Left renal cortex interstitium (tissue), 4 donors: ENCODE data around the gene SLC38A3. TPM values are rescaled to one million over a fixed set of nuclear protein-coding genes. Genes with fewer than 3 reads are reported as not detected.
"Not testable (repeated sequence)": the region's sequence is repeated elsewhere in the genome, so short reads cannot be mapped to it uniquely, and the experiment has no call there.

Experiments used
- DNase-seq, 4 donors: peaks; one replicate each; pipeline ENCODE4 v3.0.0-alpha.2; 2013; ENCODE audit warnings: low read depth in 4 of 4, low spot score in 2 of 4, missing footprints in 1 of 4
- polyA plus RNA-seq, 4 donors: library from polyadenylated mRNA; unstranded; fragments of 120-200 nt; gene quantifications; one replicate each; pipeline ENCODE4 v1.2.1, GENCODE V29; 2013; ENCODE audit not compliant: insufficient read length in 4 of 4

The SLC38A3 gene
- polyA plus RNA-seq, 4 donors: 4.4 to 8.4 (median 7.8) TPM

GRCh38 chr3:50228184-50228763 is 23.2 kb downstream of the SLC38A3 start:
- not testable (repeated sequence) for DNase-seq

GRCh38 chr3:50229490-50229889 is 24.4 kb downstream of the SLC38A3 start:
- no peak for DNase-seq

GRCh38 chr3:50230104-50230793 is 25.2 kb downstream of the SLC38A3 start:
- no peak for DNase-seq

- DNase-seq: no peak
These were observed 25.7 kb downstream of the SLC38A3 start for GRCh38 chr3:50230794-50231125.

GRCh38 chr3:50231581-50231980 is 26.5 kb downstream of the SLC38A3 start:
- DNase-seq: no peak

- no peak for DNase-seq
These were observed 27.2 kb downstream of the SLC38A3 start for GRCh38 chr3:50232303-50232702.

- DNase-seq: no peak
These were observed 28.1 kb downstream of the SLC38A3 start for GRCh38 chr3:50233176-50233575.

GRCh38 chr3:50235716-50236483 is 30.8 kb downstream of the SLC38A3 start, which contains the start of gene GNAI2:
TSS of gene GNAI2 (plus strand) at chr3:50236204. CDS start at chr3:50236336, 132 bp downstream.
- peak; percentile 86 to 98 (median 93) for DNase-seq

- no peak for DNase-seq
These were observed 31.5 kb downstream of the SLC38A3 start for GRCh38 chr3:50236484-50237132.

GRCh38 chr3:50237133-50237651 is 32.1 kb downstream of the SLC38A3 start:
- DNase-seq: no peak

- no peak for DNase-seq
These were observed 32.9 kb downstream of the SLC38A3 start for GRCh38 chr3:50237754-50238548.

- no peak for DNase-seq
These were observed 33.5 kb downstream of the SLC38A3 start for GRCh38 chr3:50238549-50239026.

- no peak for DNase-seq
These were observed 34.6 kb downstream of the SLC38A3 start for GRCh38 chr3:50239649-50240048.

- no peak for DNase-seq
These were observed 36.1 kb downstream of the SLC38A3 start for GRCh38 chr3:50241163-50241562.

GRCh38 chr3:50241713-50242380 is 36.8 kb downstream of the SLC38A3 start:
- no peak for DNase-seq

- no peak for DNase-seq
These were observed 37.3 kb downstream of the SLC38A3 start for GRCh38 chr3:50242381-50242770.

- DNase-seq: no peak
These were observed 37.9 kb downstream of the SLC38A3 start for GRCh38 chr3:50242851-50243542.

- DNase-seq: no peak
These were observed 38.4 kb downstream of the SLC38A3 start for GRCh38 chr3:50243543-50243895.

GRCh38 chr3:50244813-50245212 is 39.7 kb downstream of the SLC38A3 start:
- not testable (repeated sequence) for DNase-seq
